Osteoblast (primary cell): ENCODE results near the gene SDHA. TPM values are rescaled to one million over a fixed set of nuclear protein-coding genes. Genes with fewer than 3 reads are reported as not detected.

ENCODE experiments used
- DNase-seq: peaks from one replicate; pipeline ENCODE4 v3.0.0; 2011; ENCODE audit warnings: low spot score, mixed read lengths; ENCODE audit not compliant: insufficient read length; ENCODE audit errors: missing footprints
- H2AFZ ChIP-seq: 2 replicates; pipeline ENCODE4 v1.6.0; 2011; ENCODE audit warnings: mild to moderate bottlenecking, low read length
- H3K27ac ChIP-seq: 2 replicates; pipeline ENCODE4 v1.5.1; 2011; ENCODE audit warnings: mild to moderate bottlenecking, low read depth, low read length, moderate library complexity
- H3K27me3 ChIP-seq: 2 replicates; pipeline ENCODE4 v1.6.0; 2012; ENCODE audit warnings: mild to moderate bottlenecking, control low read depth, inconsistent platforms, low read length, moderate library complexity; ENCODE audit not compliant: insufficient read depth
- H3K36me3 ChIP-seq: 2 replicates; pipeline ENCODE4 v1.5.1; 2011; ENCODE audit warnings: mild to moderate bottlenecking, low read length, control low read depth, moderate library complexity; ENCODE audit not compliant: insufficient read depth
- H3K4me1 ChIP-seq: 2 replicates; pipeline ENCODE4 v1.5.1; 2011; ENCODE audit warnings: mild to moderate bottlenecking, low read length, control low read depth, moderate library complexity; ENCODE audit not compliant: insufficient read depth
- H3K4me2 ChIP-seq: 2 replicates; pipeline ENCODE4 v1.6.0; 2011; ENCODE audit warnings: mild to moderate bottlenecking, low read length; ENCODE audit not compliant: insufficient read depth
- H3K4me3 ChIP-seq: fragments of 200-600 bp; sonication (generic); 3 replicates; pipeline ENCODE4 v1.5.1; 2012; ENCODE audit warnings: mild to moderate bottlenecking, low read length, inconsistent platforms; ENCODE audit not compliant: insufficient read depth
- H3K79me2 ChIP-seq: 2 replicates; pipeline ENCODE4 v1.6.0; 2012; ENCODE audit warnings: mild to moderate bottlenecking, low read length, control low read depth, inconsistent platforms; ENCODE audit not compliant: insufficient read depth
- H3K9me3 ChIP-seq: 2 replicates; pipeline ENCODE4 v1.5.1; 2011; ENCODE audit warnings: low read depth, low read length, control low read depth
- H4K20me1 ChIP-seq: 2 replicates; pipeline ENCODE4 v1.6.0; 2012; ENCODE audit warnings: mild to moderate bottlenecking, low read length, control low read depth; ENCODE audit not compliant: insufficient read depth
- total RNA-seq: library from RNA; depleted of rRNA; stranded (reverse); fragments of >200 nt; gene quantifications from 2 replicates; pipeline ENCODE4 v1.2.3, GENCODE V29; 2012
- TF ChIP-seq, protein P1 (sequence below): IDR thresholded peaks from 2 replicates; pipeline ENCODE4 v1.5.1; 2011; ENCODE audit warnings: mild to moderate bottlenecking, low read depth, low read length, moderate library complexity; ENCODE audit errors: extremely low read depth

The SDHA gene
- total RNA-seq, 1 donor, result 83.6 TPM

GRCh38 chr5:181566-181965 lies 36.6 kb upstream of the SDHA start:
- DNase-seq, result no peak
- no peaks in the 10 kb centered on the region for H3K9me3 ChIP-seq
- peaks cover 35% of the 10 kb centered on the region for H3K27me3 ChIP-seq
- H3K36me3 ChIP-seq, result no peaks in the 10 kb centered on the region
- no peak overlapping the region for H3K4me3 ChIP-seq
- TF ChIP-seq, protein P1, sequence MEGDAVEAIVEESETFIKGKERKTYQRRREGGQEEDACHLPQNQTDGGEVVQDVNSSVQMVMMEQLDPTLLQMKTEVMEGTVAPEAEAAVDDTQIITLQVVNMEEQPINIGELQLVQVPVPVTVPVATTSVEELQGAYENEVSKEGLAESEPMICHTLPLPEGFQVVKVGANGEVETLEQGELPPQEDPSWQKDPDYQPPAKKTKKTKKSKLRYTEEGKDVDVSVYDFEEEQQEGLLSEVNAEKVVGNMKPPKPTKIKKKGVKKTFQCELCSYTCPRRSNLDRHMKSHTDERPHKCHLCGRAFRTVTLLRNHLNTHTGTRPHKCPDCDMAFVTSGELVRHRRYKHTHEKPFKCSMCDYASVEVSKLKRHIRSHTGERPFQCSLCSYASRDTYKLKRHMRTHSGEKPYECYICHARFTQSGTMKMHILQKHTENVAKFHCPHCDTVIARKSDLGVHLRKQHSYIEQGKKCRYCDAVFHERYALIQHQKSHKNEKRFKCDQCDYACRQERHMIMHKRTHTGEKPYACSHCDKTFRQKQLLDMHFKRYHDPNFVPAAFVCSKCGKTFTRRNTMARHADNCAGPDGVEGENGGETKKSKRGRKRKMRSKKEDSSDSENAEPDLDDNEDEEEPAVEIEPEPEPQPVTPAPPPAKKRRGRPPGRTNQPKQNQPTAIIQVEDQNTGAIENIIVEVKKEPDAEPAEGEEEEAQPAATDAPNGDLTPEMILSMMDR, result no peak
- H3K79me2 ChIP-seq, result no peaks in the 10 kb centered on the region
- H4K20me1 ChIP-seq, result no peaks in the 10 kb centered on the region
- no peaks in the 10 kb centered on the region for H3K4me1 ChIP-seq
- no peak overlapping the region for H3K27ac ChIP-seq
- H2AFZ ChIP-seq, result no peak overlapping the region
- no peak overlapping the region for H3K4me2 ChIP-seq

DNA sequence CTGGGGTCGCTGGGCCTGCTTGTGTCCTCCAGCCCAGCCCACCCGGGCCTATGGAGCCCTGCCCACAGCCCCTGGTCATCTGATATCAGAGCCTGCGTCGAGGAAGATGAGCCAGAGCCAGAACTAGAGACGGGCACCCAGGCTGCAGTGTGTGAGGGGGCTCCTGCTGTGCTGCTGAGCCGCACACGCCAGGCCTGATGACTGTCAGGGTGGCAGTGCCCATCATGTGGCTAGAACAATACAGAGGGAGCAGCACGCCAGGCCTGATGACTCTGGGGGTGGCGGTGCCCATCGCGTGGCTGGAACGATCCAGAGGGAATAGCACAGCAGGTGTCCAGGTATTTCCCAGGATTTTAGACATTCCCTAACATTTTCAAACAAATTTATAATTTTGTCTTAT lies 36.0 kb upstream of the SDHA start:
- TF ChIP-seq, protein P1, result no peak
- no peak overlapping the region for H3K4me2 ChIP-seq
- H2AFZ ChIP-seq, result no peak overlapping the region
- H3K36me3 ChIP-seq, result no peaks in the 10 kb centered on the region
- peaks cover 35% of the 10 kb centered on the region for H3K27me3 ChIP-seq
- H3K79me2 ChIP-seq, result no peaks in the 10 kb centered on the region
- no peak overlapping the region for H3K4me3 ChIP-seq
- H3K27ac ChIP-seq, result no peak overlapping the region
- peak; percentile 17 for DNase-seq
- no peaks in the 10 kb centered on the region for H3K4me1 ChIP-seq
- H3K9me3 ChIP-seq, result no peaks in the 10 kb centered on the region
- no peaks in the 10 kb centered on the region for H4K20me1 ChIP-seq

DNA sequence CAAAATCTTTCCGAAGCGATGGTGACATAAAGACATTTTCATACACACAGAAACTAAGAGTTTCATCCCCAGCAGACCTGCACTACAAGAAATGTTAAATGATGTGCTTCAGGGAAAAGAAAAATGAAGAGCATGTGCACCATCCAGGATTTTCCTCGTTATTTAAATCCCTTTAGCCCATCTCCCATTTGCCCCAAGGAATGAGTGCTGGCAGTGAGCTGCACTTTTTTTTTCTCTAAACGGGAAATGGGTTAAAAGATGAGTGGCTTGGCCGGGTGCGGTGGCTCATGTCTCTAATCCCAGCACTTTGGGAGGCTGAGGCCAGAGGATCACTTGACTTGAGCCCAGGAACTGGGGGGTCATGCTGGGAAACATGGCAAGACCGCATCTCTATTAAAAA lies 33.6 kb upstream of the SDHA start:
- H4K20me1 ChIP-seq, result no peaks in the 10 kb centered on the region
- peak; percentile 54 for DNase-seq
- no peak overlapping the region for H3K27ac ChIP-seq
- no peak overlapping the region for H2AFZ ChIP-seq
- no peaks in the 10 kb centered on the region for H3K36me3 ChIP-seq
- H3K4me3 ChIP-seq, result no peak overlapping the region
- peaks cover 4% of the 10 kb centered on the region for H3K4me1 ChIP-seq
- no peaks in the 10 kb centered on the region for H3K9me3 ChIP-seq
- no peak overlapping the region for H3K4me2 ChIP-seq
- TF ChIP-seq, protein P1, result no peak
- peaks cover 21% of the 10 kb centered on the region for H3K27me3 ChIP-seq
- H3K79me2 ChIP-seq, result no peaks in the 10 kb centered on the region

- TF ChIP-seq, protein P1, result no peak
- no peak overlapping the region for H3K4me3 ChIP-seq
- H2AFZ ChIP-seq, result no peak overlapping the region
- H3K27ac ChIP-seq, result no peak overlapping the region
- no peaks in the 10 kb centered on the region for H4K20me1 ChIP-seq
- H3K27me3 ChIP-seq, result peaks cover 23% of the 10 kb centered on the region
- H3K4me1 ChIP-seq, result peaks cover 4% of the 10 kb centered on the region
- DNase-seq, result peak; percentile 75
- no peaks in the 10 kb centered on the region for H3K9me3 ChIP-seq
- H3K4me2 ChIP-seq, result no peak overlapping the region
- no peaks in the 10 kb centered on the region for H3K36me3 ChIP-seq
- no peaks in the 10 kb centered on the region for H3K79me2 ChIP-seq
These were observed 32.7 kb upstream of the SDHA start for GRCh38 chr5:185095-186070.
